ENCODE data around the gene HOMER2.

The HOMER2 gene

DNA sequence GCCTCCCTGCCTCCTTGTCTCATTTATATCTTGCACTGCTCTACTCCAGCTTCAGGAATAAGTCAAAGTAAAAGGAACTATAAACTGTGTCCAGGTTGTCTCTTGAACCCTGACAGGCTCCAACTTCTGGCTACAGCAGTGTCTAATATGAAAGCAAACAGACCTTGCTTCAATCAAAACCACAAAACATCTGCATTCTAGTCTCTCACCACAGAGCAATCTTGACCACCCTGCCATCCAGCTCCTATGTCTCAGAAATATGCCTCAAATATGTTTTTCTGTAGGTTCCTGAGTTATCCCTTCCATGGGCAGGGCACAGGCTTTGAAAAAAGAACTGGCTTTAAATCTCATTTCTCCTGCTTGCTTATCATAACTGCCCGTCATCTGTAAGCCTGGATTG, 20.5 kb upstream of the HOMER2 start:
- DNase-seq (ENCODE audit: low read depth) = no peak
- no peak overlapping the region for H3K4me3 ChIP-seq (ENCODE audit: low read length)
- TF ChIP-seq, protein P1, sequence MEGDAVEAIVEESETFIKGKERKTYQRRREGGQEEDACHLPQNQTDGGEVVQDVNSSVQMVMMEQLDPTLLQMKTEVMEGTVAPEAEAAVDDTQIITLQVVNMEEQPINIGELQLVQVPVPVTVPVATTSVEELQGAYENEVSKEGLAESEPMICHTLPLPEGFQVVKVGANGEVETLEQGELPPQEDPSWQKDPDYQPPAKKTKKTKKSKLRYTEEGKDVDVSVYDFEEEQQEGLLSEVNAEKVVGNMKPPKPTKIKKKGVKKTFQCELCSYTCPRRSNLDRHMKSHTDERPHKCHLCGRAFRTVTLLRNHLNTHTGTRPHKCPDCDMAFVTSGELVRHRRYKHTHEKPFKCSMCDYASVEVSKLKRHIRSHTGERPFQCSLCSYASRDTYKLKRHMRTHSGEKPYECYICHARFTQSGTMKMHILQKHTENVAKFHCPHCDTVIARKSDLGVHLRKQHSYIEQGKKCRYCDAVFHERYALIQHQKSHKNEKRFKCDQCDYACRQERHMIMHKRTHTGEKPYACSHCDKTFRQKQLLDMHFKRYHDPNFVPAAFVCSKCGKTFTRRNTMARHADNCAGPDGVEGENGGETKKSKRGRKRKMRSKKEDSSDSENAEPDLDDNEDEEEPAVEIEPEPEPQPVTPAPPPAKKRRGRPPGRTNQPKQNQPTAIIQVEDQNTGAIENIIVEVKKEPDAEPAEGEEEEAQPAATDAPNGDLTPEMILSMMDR (IDR thresholded peaks at IDR 0.05; ENCODE audit: insufficient read depth, low read depth, low read length, missing control alignments) = no peak

DNA sequence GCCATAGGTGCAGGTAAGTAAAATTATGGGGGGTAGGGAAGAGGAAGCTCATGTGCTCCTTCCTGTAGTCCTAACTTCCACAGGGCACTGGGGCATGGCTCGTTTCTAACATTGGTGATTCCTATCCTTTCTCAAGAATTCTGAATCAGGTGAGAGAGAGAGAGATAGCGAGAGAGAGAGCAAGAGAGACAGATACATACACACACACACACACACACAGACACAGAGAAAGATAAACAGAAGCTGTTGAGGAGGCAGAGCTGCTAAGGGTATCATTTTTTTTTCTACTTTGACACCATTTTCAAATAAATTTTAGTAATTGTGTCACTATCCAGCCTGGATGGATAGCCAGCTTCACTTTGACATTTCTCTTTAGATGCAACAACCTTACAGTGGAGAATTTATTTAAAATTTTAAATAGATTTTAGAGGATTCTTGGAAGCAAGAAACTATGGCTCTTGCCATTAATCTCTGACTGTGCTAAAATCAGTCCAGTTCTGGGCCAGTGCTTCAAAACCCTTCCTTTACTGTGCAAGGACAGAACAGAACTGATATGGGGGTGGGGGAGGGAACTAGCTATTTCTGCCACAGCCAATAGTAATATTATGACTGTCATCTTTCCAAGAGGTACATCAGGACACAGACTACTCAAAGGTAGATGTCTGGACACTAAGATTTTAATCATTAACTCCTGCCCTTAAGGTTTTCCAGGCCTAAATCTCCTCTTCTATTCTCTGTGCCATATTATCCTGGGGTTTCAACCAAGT, 18.9 kb upstream of the HOMER2 start:
- TF ChIP-seq, protein P1 (IDR thresholded peaks at IDR 0.05; ENCODE audit: insufficient read depth, low read depth, low read length, missing control alignments) = no peak
- DNase-seq (ENCODE audit: low read depth) = no peak
- H3K4me3 ChIP-seq (ENCODE audit: low read length) = no peak overlapping the region

DNA sequence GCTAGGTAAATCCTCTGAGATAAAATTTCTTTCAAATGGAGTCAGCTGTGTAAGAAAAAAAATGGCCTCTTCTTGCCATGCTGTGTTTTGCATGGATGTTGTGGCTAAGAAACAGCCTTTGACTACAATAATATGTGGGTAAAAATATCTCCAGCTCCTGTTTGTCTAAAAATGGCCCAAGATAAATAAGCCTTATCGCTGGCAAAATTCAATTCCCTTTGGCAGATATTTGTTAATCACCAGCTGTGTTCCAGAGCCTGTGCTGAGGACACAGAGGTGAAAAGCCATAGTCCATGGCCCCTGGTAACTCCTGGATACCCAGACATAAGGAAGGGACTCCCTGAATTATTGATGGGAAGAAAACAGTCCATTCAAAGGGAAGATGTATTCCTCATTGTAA, 18.2 kb upstream of the HOMER2 start:
- DNase-seq (ENCODE audit: low read depth) = no peak
- TF ChIP-seq, protein P1 (IDR thresholded peaks at IDR 0.05; ENCODE audit: insufficient read depth, low read depth, low read length, missing control alignments) = no peak
- no peak overlapping the region for H3K4me3 ChIP-seq (ENCODE audit: low read length)

DNA sequence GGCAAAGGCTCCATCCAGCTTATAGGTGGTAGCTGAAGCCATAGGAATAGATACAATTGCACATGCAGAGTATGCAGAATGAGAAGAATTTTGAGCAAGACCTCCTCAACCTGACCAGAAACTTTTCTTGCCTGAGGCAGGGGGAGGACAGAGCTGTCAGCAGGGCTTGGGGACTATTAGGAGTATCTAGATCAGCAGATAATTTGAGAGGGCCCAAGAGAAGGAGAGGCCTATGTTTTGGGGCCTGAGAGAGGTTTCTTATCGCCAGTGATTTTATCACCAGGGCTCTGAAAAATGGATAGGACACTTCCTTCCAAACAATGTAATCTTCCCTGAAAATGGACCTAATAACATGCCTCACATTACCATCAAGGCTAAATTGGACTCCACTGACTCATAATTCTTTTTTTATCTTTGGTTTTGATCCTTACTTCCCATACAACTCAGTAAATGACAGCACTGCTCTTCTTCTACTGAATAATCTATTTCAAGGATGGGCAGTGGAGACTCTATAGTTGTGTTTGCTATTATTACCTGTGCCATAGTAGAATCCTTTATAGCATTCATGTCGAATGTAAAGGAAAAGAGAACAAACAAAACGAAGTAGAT, 17.7 kb upstream of the HOMER2 start:
- TF ChIP-seq, protein P1 (IDR thresholded peaks at IDR 0.05; ENCODE audit: insufficient read depth, low read depth, low read length, missing control alignments) = no peak
- H3K4me3 ChIP-seq (ENCODE audit: low read length) = no peak overlapping the region
- no peak for DNase-seq (ENCODE audit: low read depth)

DNA sequence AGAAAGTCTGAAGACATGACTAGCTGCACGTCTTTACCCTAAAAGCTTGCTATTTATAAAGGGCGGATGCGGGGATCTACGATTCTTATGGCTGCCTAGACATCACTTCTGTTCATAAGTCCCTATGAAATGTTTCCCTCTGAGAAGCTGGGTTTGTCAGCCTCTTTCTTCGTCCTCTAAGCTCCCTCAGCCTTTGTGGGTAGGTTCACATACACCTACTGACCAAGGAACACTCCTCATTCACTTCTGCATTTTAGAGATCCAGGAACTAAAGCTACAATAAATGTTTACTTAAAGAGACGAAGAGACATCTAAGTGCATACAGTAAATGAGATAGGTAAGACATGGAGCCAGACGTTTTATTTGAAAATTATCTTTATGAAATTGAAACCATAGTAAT, 16.8 kb upstream of the HOMER2 start:
- TF ChIP-seq, protein P1 (IDR thresholded peaks at IDR 0.05; ENCODE audit: insufficient read depth, low read depth, low read length, missing control alignments) = no peak
- no peak overlapping the region for H3K4me3 ChIP-seq (ENCODE audit: low read length)
- no peak for DNase-seq (ENCODE audit: low read depth)

DNA sequence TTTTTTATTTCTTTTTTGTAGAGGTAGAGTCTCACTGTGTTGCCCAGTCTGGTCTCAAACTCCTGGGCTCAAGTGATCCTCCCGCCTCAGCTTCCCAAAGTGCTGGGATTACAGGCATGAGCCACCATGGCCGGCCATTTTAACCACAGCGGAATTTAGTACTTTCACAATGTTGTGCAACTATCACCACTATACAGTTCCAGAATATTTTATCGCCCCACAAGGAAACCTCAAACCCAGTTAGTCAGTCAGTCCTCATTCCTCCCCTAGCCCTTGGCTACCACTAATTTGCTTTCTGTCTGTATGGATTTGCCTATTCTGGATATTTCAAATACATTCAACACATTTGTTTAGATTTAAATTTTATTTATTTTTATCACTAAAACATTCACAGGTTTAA, 15.5 kb upstream of the HOMER2 start:
- TF ChIP-seq, protein P1 (IDR thresholded peaks at IDR 0.05; ENCODE audit: insufficient read depth, low read depth, low read length, missing control alignments) = no peak
- no peak for DNase-seq (ENCODE audit: low read depth)
- H3K4me3 ChIP-seq (ENCODE audit: low read length) = no peak overlapping the region

DNA sequence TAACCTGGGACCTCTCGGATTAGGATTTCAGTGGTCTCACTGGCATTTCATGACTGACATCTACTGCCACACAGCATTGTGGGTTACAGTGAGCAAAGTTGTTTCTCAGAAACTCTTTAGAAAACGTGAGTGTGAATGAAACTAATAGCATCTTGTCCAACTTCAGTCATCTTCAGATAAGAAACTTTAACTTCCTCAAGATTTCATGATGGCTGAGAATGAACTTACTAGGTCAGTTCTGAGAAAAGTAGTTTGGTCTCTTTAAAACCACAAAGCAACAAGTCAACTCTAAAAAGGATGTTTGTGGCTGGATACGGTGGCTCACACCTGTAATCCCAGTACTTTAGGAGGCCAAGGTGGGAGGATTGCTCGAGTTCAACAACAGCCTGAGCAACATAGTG, 14.2 kb upstream of the HOMER2 start:
- H3K4me3 ChIP-seq (ENCODE audit: low read length) = no peak overlapping the region
- TF ChIP-seq, protein P1 (IDR thresholded peaks at IDR 0.05; ENCODE audit: insufficient read depth, low read depth, low read length, missing control alignments) = no peak
- no peak for DNase-seq (ENCODE audit: low read depth)

Measured in epithelial cell of esophagus (primary cell).